Nephron progenitor cell (in vitro differentiated cells): ENCODE measurements around the gene CSAD.

Source experiments
- DNase-seq: peaks from one replicate; pipeline ENCODE4 v3.0.0; 2021
- H3K27ac Mint-ChIP-seq: 2 replicates; pipeline ENCODE4 v1.8.0; 2021; ENCODE audit warnings: mild to moderate bottlenecking, moderate library complexity, mixed read lengths
- H3K27me3 Mint-ChIP-seq: 2 replicates; pipeline ENCODE4 v1.8.0; 2021; ENCODE audit warnings: mild to moderate bottlenecking, low read depth, mixed read lengths; ENCODE audit not compliant: poor library complexity
- H3K36me3 Mint-ChIP-seq: 2 replicates; pipeline ENCODE4 v1.8.0; 2021; ENCODE audit warnings: low read depth, mixed read lengths
- H3K4me1 Mint-ChIP-seq: 2 replicates; pipeline ENCODE4 v1.8.0; 2021; ENCODE audit warnings: mixed read lengths
- H3K4me3 Mint-ChIP-seq: 2 replicates; pipeline ENCODE4 v1.8.0; 2021; ENCODE audit warnings: mild to moderate bottlenecking, moderate library complexity, mixed read lengths
- H3K9me3 Mint-ChIP-seq: 2 replicates; pipeline ENCODE4 v1.8.0; 2021; ENCODE audit warnings: mild to moderate bottlenecking, moderate library complexity, mixed read lengths
- TF ChIP-seq, protein P1 (sequence below): fragments of 200-600 bp; sonication (generic); IDR thresholded peaks from 2 replicates; pipeline ENCODE4 v1.5.0; 2021; ENCODE audit warnings: antibody characterized with exemption

The CSAD gene

DNA sequence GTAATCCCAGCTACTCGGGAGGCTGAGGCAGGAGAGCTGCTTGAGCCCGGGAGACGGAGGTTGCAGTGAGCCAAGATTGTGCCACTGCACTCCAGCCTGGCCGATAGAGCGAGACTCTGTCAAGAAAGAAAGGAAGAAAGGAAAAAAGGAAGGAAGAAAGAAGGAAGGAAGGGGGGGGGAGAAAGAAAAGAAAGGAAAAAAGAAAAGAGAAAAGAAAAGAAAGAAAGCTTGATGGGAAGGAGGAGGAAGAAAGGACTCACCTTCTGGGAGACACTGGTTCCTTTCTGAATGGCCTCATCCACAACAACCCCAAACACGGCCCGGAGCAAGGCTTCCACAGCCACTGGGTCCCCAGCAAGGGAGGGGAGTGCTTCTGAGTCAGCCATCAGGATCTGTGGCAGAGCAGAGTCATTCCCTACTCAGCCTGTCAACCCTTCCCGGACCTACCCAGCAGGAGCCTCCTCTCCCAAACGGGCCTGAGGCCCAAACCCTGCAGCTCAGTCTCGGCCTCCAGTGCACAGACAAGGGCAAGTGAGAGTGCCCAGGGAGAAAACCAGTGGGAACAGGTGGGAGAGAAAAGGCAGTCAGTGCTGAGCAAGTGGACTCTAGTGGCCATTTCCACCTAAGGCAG is 7.5 kb downstream of the CSAD start:
- peaks cover 60% of the 10 kb centered on the region for H3K4me1 Mint-ChIP-seq
- TF ChIP-seq, protein P1, sequence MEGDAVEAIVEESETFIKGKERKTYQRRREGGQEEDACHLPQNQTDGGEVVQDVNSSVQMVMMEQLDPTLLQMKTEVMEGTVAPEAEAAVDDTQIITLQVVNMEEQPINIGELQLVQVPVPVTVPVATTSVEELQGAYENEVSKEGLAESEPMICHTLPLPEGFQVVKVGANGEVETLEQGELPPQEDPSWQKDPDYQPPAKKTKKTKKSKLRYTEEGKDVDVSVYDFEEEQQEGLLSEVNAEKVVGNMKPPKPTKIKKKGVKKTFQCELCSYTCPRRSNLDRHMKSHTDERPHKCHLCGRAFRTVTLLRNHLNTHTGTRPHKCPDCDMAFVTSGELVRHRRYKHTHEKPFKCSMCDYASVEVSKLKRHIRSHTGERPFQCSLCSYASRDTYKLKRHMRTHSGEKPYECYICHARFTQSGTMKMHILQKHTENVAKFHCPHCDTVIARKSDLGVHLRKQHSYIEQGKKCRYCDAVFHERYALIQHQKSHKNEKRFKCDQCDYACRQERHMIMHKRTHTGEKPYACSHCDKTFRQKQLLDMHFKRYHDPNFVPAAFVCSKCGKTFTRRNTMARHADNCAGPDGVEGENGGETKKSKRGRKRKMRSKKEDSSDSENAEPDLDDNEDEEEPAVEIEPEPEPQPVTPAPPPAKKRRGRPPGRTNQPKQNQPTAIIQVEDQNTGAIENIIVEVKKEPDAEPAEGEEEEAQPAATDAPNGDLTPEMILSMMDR, result no peak
- no peaks in the 10 kb centered on the region for H3K9me3 Mint-ChIP-seq
- H3K36me3 Mint-ChIP-seq, result no peaks in the 10 kb centered on the region
- H3K4me3 Mint-ChIP-seq, result no peak overlapping the region
- H3K27me3 Mint-ChIP-seq, result peaks cover 7% of the 10 kb centered on the region
- H3K27ac Mint-ChIP-seq, result peak overlapping the region; percentile 74
- DNase-seq, result no peak

DNA sequence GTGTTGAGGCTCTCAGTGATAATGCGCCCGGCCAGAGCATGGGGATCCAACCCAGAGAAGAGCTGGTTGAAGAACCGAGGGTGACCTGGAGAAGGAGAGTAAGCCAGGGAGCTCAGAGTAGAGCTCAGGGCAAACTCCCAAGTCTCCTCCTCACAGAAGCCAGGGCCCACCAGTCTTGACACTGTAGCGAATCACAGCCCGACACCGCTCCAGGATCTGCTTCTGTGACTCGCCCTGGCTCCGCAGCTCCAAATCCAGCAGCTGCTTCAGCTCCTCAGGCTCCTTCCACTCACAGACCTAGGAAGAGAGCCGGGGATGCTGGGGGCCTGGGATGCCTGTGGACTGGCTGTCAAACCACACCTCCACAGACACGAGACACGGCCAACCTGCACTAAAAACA is 8.4 kb downstream of the CSAD start:
- peak overlapping the region; percentile 94 for H3K27ac Mint-ChIP-seq
- H3K36me3 Mint-ChIP-seq, result peaks cover 1% of the 10 kb centered on the region
- peaks cover 7% of the 10 kb centered on the region for H3K27me3 Mint-ChIP-seq
- DNase-seq, result no peak
- TF ChIP-seq, protein P1, result no peak
- H3K4me3 Mint-ChIP-seq, result no peak overlapping the region
- no peaks in the 10 kb centered on the region for H3K9me3 Mint-ChIP-seq
- H3K4me1 Mint-ChIP-seq, result peaks cover 59% of the 10 kb centered on the region

DNA sequence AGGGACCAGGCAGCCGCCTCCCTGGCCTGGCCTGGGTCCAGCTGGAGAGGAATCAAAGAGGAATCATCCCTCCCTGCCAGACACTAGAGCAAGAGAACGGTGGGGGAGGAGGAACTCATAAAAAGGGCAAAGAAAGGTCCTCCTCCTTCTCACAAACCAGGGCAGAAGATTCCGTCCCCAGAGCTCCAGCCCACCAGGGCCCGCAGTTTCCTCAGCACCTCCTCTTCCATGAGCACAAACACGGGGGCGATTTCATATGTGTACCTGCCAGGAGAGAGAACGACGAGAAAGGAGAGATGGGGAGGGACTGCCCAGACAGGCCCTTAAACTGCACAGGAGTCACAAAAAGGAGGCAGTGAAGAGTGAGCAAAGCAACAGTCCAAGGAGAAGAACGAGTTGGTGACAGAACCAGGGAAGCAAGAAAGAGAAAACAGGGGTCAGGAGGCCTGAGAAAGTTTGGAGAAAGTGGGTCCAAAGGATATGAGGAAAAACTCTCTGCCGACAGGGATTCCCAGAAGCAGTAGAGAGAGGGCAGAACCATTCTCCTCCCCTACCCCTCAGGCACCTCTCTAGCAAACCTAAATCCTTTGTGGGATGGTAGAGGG is 8.9 kb downstream of the CSAD start:
- peaks cover 9% of the 10 kb centered on the region for H3K27me3 Mint-ChIP-seq
- TF ChIP-seq, protein P1, result no peak
- H3K36me3 Mint-ChIP-seq, result peaks cover 6% of the 10 kb centered on the region
- peak overlapping the region; percentile 50 for H3K4me3 Mint-ChIP-seq
- DNase-seq, result no peak
- peak overlapping the region; percentile 88 for H3K27ac Mint-ChIP-seq
- H3K9me3 Mint-ChIP-seq, result no peaks in the 10 kb centered on the region
- peaks cover 55% of the 10 kb centered on the region for H3K4me1 Mint-ChIP-seq

DNA sequence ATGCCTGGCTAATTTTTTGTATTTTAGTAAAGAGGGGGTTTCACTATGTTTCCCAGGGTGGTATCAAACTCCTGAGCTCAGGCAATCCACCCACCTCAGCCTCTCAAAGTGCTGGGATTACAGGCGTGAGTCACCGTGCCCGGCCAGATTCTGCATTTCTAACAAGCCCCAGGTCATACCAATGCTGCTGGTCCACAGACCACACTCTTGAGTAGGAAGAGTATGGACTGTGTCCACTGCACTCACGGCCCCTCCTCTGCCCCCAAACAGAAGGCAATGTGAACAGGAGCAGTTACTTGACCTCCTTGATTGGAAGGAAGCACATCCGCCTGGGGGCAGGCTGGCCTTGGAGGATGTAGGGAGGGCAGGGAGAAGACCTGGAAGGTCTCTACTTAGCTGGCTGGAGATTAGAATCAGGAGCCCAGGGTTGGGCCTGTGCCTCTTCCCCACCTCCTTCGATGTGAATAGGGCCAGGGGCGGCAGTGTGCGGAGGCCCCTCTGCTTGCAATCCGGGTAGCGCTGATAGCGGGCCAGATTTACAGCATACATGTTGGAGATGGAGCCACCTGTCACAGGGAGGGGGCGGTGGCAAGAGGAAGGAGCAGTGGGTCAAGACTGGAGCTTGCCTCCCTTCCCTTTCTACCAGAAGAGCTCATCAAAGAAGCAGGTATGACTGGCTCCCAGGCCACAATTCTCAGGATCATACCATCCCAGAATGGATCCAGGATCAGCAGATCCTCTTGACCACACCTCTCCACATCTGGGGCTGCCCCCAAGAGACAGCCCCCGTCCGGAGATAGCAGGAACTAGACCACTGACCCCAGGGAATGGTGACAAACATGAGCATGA is 9.6 kb downstream of the CSAD start:
- H3K4me3 Mint-ChIP-seq, result peak overlapping the region; percentile 50
- TF ChIP-seq, protein P1, result no peak
- DNase-seq, result no peak
- peaks cover 55% of the 10 kb centered on the region for H3K4me1 Mint-ChIP-seq
- peaks cover 9% of the 10 kb centered on the region for H3K27me3 Mint-ChIP-seq
- H3K9me3 Mint-ChIP-seq, result no peaks in the 10 kb centered on the region
- H3K27ac Mint-ChIP-seq, result peak overlapping the region; percentile 88
- H3K36me3 Mint-ChIP-seq, result peaks cover 12% of the 10 kb centered on the region

DNA sequence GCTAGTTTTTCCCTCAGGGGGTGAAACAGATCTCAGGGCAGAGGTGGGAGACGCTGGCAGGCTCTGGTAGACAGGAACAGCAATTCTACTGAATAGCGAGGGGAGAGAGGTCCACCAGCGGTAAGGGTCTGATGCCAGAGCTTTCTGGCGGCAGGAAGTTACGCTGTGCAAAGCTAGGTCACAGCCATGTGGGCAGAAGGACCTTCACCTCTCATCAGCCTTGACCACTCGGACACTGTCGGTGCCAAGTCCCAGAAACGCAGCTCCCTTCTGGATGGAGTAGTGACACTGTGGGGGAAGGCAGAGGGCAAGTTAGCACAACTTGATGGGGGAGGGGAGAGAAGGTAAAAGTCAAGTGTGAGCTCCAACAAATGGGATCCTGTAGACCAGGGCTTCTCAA is 10.5 kb downstream of the CSAD start:
- H3K27ac Mint-ChIP-seq, result peak overlapping the region; percentile 11

More for the DNA sequence above, 10.5 kb downstream of the CSAD start:
- H3K9me3 Mint-ChIP-seq, result peaks cover 3% of the 10 kb centered on the region
- H3K36me3 Mint-ChIP-seq, result peaks cover 19% of the 10 kb centered on the region
- TF ChIP-seq, protein P1, result no peak
- no peak for DNase-seq
- peaks cover 9% of the 10 kb centered on the region for H3K27me3 Mint-ChIP-seq
- no peak overlapping the region for H3K4me3 Mint-ChIP-seq
- H3K4me1 Mint-ChIP-seq, result peaks cover 47% of the 10 kb centered on the region
